Astrocyte (in vitro differentiated cells and primary cell): ENCODE data around the gene SUSD2. TPM values are rescaled to one million over a fixed set of nuclear protein-coding genes. Genes with fewer than 3 reads are reported as not detected.

Experiments
- DNase-seq: peaks from one replicate; pipeline ENCODE4 v3.0.0-alpha.2; 2010; ENCODE audit warnings: low read depth
- FAIRE-seq: peaks from 2 replicates; lab custom pipeline; 2011; peaks lifted over from hg19 to GRCh38; lab: Jason Lieb, UNC
- H2AFZ ChIP-seq: 2 replicates; pipeline ENCODE4 v1.6.0; 2012; ENCODE audit warnings: low read depth, low read length, inconsistent platforms
- H3K27ac ChIP-seq: 2 replicates; pipeline ENCODE4 v1.5.1; 2011; ENCODE audit warnings: low read depth, low read length, inconsistent platforms
- H3K27me3 ChIP-seq: 2 replicates; pipeline ENCODE4 v1.6.0; 2011; ENCODE audit warnings: low read length, inconsistent platforms; ENCODE audit not compliant: insufficient read depth
- H3K36me3 ChIP-seq: 2 replicates; pipeline ENCODE4 v1.5.1; 2011; ENCODE audit warnings: low read length, inconsistent platforms; ENCODE audit not compliant: insufficient read depth
- H3K4me1 ChIP-seq: 2 replicates; pipeline ENCODE4 v1.5.1; 2011; ENCODE audit warnings: low read length, inconsistent platforms; ENCODE audit not compliant: insufficient read depth
- H3K4me2 ChIP-seq: 2 replicates; pipeline ENCODE4 v1.6.0; 2012; ENCODE audit warnings: low read length, inconsistent platforms
- H3K4me3 ChIP-seq: 2 replicates; pipeline ENCODE4 v1.5.1; 2011; ENCODE audit warnings: low read depth, mild to moderate bottlenecking, low read length, inconsistent platforms; ENCODE audit not compliant: insufficient read depth
- H3K79me2 ChIP-seq: 2 replicates; pipeline ENCODE4 v1.6.0; 2012; ENCODE audit warnings: mild to moderate bottlenecking, low read length, inconsistent platforms; ENCODE audit not compliant: insufficient read depth
- H3K9ac ChIP-seq: 2 replicates; pipeline ENCODE4 v1.6.0; 2012; ENCODE audit warnings: mild to moderate bottlenecking, low read length, inconsistent platforms
- H3K9me3 ChIP-seq: 2 replicates; pipeline ENCODE4 v1.5.1; 2012; ENCODE audit warnings: low read depth, mild to moderate bottlenecking, low read length, inconsistent platforms; ENCODE audit not compliant: insufficient read depth
- H4K20me1 ChIP-seq: 2 replicates; pipeline ENCODE4 v1.6.0; 2012; ENCODE audit warnings: low read length, inconsistent platforms; ENCODE audit not compliant: insufficient read depth
- H3K27ac Mint-ChIP-seq: one replicate; pipeline ENCODE4 v1.8.0; 2021; ENCODE audit warnings: mild to moderate bottlenecking, mixed read lengths; ENCODE audit not compliant: unreplicated experiment
- H3K27me3 Mint-ChIP-seq: one replicate; pipeline ENCODE4 v1.8.0; 2021; ENCODE audit warnings: low read depth, mixed read lengths; ENCODE audit not compliant: unreplicated experiment
- H3K36me3 Mint-ChIP-seq: one replicate; pipeline ENCODE4 v1.8.0; 2021; ENCODE audit warnings: low read depth, mixed read lengths; ENCODE audit not compliant: unreplicated experiment
- H3K4me1 Mint-ChIP-seq: one replicate; pipeline ENCODE4 v1.8.0; 2021; ENCODE audit warnings: low read depth, mixed read lengths; ENCODE audit not compliant: unreplicated experiment
- H3K4me3 Mint-ChIP-seq: one replicate; pipeline ENCODE4 v1.8.0; 2021; ENCODE audit warnings: mild to moderate bottlenecking, moderate library complexity, mixed read lengths; ENCODE audit not compliant: unreplicated experiment
- H3K9me3 Mint-ChIP-seq: one replicate; pipeline ENCODE4 v1.8.0; 2021; ENCODE audit warnings: mild to moderate bottlenecking, mixed read lengths; ENCODE audit not compliant: unreplicated experiment
- EZH2 ChIP-seq: IDR thresholded peaks from 2 replicates; pipeline ENCODE4 v1.6.1; 2012; ENCODE audit warnings: mild to moderate bottlenecking, low read length, inconsistent platforms; ENCODE audit not compliant: insufficient read depth
- total RNA-seq: library from RNA; stranded (reverse); gene quantifications from 2 replicates; pipeline ENCODE4 v1.2.1, GENCODE V29; 2021
- TF ChIP-seq, protein P1 (sequence below): IDR thresholded peaks from 2 replicates; pipeline ENCODE4 v1.5.1; 2011; ENCODE audit warnings: low read depth, mild to moderate bottlenecking, inconsistent platforms, low read length, moderate library complexity; ENCODE audit not compliant: insufficient read depth

SUSD2 gene
- total RNA-seq, 1 donor from 2014 or later = 0.77 TPM

DNA sequence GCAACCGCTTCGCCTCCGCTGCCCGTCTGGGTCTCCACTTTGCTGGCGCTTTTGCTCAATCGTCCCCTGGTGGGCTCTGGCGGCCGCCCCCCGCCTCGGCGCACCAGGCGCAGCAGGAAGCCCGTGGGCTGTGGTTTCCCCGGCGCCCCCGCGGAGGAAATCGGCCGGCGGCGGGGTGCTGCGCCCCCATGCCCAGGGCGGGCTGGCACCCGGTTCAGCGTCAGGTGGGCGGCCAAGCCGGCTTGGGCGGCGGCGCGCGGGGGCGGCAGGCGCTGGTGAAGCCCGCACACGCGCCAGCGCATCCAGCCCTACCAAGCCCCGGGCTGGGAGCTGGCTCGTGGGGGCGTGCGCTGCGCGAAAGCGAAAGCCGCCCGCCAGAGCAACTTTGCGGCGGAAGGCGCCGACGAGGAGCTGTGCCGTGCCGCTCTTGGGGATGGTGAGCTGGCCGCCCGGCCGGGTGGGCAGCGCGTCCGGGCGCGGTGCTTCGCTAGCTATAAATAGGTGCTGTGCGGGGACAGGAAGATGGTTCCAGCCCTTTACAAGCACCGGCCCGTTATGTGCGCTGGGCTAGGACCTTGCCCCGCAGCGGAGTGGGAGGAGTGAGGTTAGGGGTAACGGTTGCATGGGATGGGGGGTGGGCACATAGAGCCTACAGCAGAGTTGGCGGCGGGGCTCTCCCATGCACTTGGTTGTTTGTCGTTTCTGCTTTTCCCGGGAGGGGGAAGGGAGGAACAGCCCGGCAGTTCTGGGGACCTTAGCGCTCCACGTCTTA lies 25.0 kb upstream of the SUSD2 start:
- H3K9me3 Mint-ChIP-seq = no peaks in the 10 kb centered on the region
- Histone ChIP-seq H3K4me3 (peak overlapping the region; percentile 64), H3K4me1 (peaks cover 25% of the 10 kb centered on the region), H3K27ac (no peak overlapping the region), H3K27me3 (no peaks in the 10 kb centered on the region), H3K4me2 (peak overlapping the region; percentile 100), H3K36me3 (no peaks in the 10 kb centered on the region), H2AFZ (peak overlapping the region; percentile 72), H3K9ac (peak overlapping the region; percentile 70), H3K9me3 (no peaks in the 10 kb centered on the region), H4K20me1 (peaks cover 62% of the 10 kb centered on the region), H3K79me2 (no peaks in the 10 kb centered on the region)
- peak overlapping the region; percentile 85 for H3K4me3 Mint-ChIP-seq
- H3K27me3 Mint-ChIP-seq = no peaks in the 10 kb centered on the region
- peak; percentile 33 for DNase-seq
- H3K36me3 Mint-ChIP-seq = peaks cover 14% of the 10 kb centered on the region
- peak overlapping the region; percentile 66 for H3K27ac Mint-ChIP-seq
- TF ChIP-seq EZH2 = no peak
- TF ChIP-seq, protein P1, sequence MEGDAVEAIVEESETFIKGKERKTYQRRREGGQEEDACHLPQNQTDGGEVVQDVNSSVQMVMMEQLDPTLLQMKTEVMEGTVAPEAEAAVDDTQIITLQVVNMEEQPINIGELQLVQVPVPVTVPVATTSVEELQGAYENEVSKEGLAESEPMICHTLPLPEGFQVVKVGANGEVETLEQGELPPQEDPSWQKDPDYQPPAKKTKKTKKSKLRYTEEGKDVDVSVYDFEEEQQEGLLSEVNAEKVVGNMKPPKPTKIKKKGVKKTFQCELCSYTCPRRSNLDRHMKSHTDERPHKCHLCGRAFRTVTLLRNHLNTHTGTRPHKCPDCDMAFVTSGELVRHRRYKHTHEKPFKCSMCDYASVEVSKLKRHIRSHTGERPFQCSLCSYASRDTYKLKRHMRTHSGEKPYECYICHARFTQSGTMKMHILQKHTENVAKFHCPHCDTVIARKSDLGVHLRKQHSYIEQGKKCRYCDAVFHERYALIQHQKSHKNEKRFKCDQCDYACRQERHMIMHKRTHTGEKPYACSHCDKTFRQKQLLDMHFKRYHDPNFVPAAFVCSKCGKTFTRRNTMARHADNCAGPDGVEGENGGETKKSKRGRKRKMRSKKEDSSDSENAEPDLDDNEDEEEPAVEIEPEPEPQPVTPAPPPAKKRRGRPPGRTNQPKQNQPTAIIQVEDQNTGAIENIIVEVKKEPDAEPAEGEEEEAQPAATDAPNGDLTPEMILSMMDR = no peak
- H3K4me1 Mint-ChIP-seq = peaks cover 19% of the 10 kb centered on the region
- no peak for FAIRE-seq

GRCh38 chr22:24156913-24157821 lies 24.1 kb upstream of the SUSD2 start:
- Histone ChIP-seq H3K9ac (peak overlapping the region; percentile 70), H3K9me3 (no peaks in the 10 kb centered on the region), H2AFZ (peak overlapping the region; percentile 72), H3K27me3 (no peaks in the 10 kb centered on the region), H3K27ac (no peak overlapping the region), H3K79me2 (no peaks in the 10 kb centered on the region), H3K4me3 (peak overlapping the region; percentile 64), H3K4me2 (peak overlapping the region; percentile 100), H3K4me1 (peaks cover 25% of the 10 kb centered on the region), H4K20me1 (peaks cover 62% of the 10 kb centered on the region), H3K36me3 (no peaks in the 10 kb centered on the region)
- Mint-ChIP-seq H3K4me3 (peak overlapping the region; percentile 85), H3K27ac (peak overlapping the region; percentile 66), H3K9me3 (no peaks in the 10 kb centered on the region), H3K36me3 (peaks cover 10% of the 10 kb centered on the region), H3K4me1 (peaks cover 19% of the 10 kb centered on the region), H3K27me3 (no peaks in the 10 kb centered on the region)
- no peak for FAIRE-seq
- peak; percentile 44 for DNase-seq
- TF ChIP-seq, protein P1 = peak; percentile 67
- no peak for TF ChIP-seq EZH2
